Ascending aorta (tissue), 2 donors: ENCODE data around the gene GALNT14. TPM values are rescaled to one million over a fixed set of nuclear protein-coding genes. Genes with fewer than 3 reads are reported as not detected.

ENCODE experiments used
- DNase-seq, 2 donors: peaks; one replicate each; pipeline ENCODE4 v3.0.0-alpha.2; 2019; ENCODE audit warnings: low spot score in 2 of 2
- H3K27ac ChIP-seq, 2 donors: fragments of 200-600 bp; sonication (generic); one replicate each; pipeline ENCODE4 v1.5.1; 2016 to 2017; ENCODE audit warnings: mild to moderate bottlenecking in 1 of 2
- H3K27me3 ChIP-seq: fragments of 200-600 bp; sonication (generic); one replicate; pipeline ENCODE4 v1.5.1; 2017
- H3K36me3 ChIP-seq, 2 donors: fragments of 200-600 bp; sonication (generic); one replicate each; pipeline ENCODE4 v1.5.1; 2016
- H3K4me1 ChIP-seq, 2 donors: fragments of 200-600 bp; sonication (generic); one replicate each; pipeline ENCODE4 v1.5.1; 2016 to 2017; ENCODE audit warnings: mild to moderate bottlenecking in 1 of 2
- H3K4me3 ChIP-seq, 2 donors: fragments of 200-600 bp; sonication (generic); one replicate each; pipeline ENCODE4 v1.5.1; 2016 to 2017; ENCODE audit warnings: mild to moderate bottlenecking in 1 of 2
- H3K9me3 ChIP-seq, 2 donors: fragments of 200-600 bp; sonication (generic); one replicate each; pipeline ENCODE4 v1.5.1; 2016
- CTCF ChIP-seq, 3 experiments: fragments of 200-600 bp in 2 of 3; fragments of 450-650 bp in 1 of 3; sonication (generic) in 2 of 3; IDR thresholded peaks; one replicate each; pipeline ENCODE4 v1.5.1; 2016 to 2019; ENCODE audit warnings: antibody characterized with exemption in 3 of 3, mild to moderate bottlenecking in 1 of 3, moderate library complexity in 1 of 3
- intact Hi-C: fragments of 100-400 bp; cut with DNase I; formaldehyde crosslinking; loops from one replicate; pipeline ENCODE4 v1.15.1; 2023
- total RNA-seq: library from RNA; depleted of rRNA; stranded (reverse); fragments of >200 nt; gene quantifications from one replicate; pipeline ENCODE4 v1.1.0, GENCODE V29; 2016

GALNT14 gene
- total RNA-seq, 1 donor from 2014 or later, result not detected

DNA sequence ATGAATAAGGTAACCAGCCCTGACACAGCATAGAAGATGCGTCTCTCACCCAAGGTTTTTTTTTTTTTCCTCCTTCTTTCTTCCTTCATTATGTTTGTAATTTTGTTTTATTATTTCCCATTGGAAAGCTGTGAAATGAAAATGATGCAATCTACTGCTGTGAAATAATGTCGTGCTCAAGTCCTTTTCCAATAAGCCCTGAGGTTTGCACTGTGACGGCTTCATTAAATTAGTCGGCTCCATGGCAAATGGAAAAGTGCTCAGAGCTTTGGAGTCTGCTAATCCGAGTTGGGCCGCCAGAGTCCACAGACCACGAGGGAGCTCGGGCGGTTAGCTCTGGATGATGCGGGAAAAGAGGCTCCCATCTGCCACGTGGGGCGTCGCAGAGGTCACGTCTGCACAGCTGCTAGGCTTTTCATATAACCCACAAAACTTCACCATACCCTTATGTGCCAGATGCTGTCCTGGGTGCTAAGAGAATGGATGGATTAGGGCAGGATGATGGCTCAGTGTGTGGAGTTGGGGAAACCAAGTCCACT is 238.7 kb downstream of the GALNT14 start:
- no peak for TF ChIP-seq CTCF (IDR thresholded peaks at IDR 0.05)

DNA sequence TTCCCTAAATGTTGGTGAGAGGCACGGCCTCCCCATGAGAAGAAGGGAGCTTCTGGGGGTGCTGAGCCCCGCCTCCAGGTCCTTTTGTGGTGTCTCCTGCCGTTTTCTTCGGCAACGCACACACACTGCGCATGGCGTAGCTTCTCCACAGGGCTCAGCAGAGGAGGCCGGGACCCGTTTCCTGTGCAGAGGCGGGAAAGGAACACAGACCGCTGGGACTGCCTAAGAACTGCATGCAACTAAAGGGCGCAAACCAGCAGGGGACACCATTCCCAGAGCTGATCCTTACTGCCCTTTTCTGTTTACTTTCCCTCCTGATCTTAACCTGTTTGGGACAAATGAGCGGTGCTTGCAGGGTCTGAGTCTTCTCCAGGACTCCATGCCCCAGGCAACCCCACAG is 240.7 kb downstream of the GALNT14 start:
- H3K36me3 ChIP-seq, result no peaks in the 10 kb centered on the region
- no peaks in the 10 kb centered on the region for H3K9me3 ChIP-seq
- intact Hi-C loops, result no loop called here
- no peak overlapping the region for H3K27ac ChIP-seq
- no peak overlapping the region for H3K4me3 ChIP-seq
- H3K27me3 ChIP-seq, result no peaks in the 10 kb centered on the region
- H3K4me1 ChIP-seq, result no peaks in the 10 kb centered on the region
- no peak for DNase-seq
- TF ChIP-seq CTCF (IDR thresholded peaks at IDR 0.05), result no peak

More for the DNA sequence above, 238.7 kb downstream of the GALNT14 start:
- no peak overlapping the region for H3K27ac ChIP-seq
- intact Hi-C loops, result no loop called here
- H3K9me3 ChIP-seq, result no peaks in the 10 kb centered on the region
- no peaks in the 10 kb centered on the region for H3K36me3 ChIP-seq
- DNase-seq, result no peak
- no peak overlapping the region for H3K4me3 ChIP-seq
- H3K4me1 ChIP-seq, result no peaks in the 10 kb centered on the region
- H3K27me3 ChIP-seq, result no peaks in the 10 kb centered on the region

GRCh38 chr2:30894498-30895119 is 243.6 kb downstream of the GALNT14 start:
- Histone ChIP-seq H3K4me3 (no peak overlapping the region), H3K9me3 (no peaks in the 10 kb centered on the region), H3K4me1 (no peaks in the 10 kb centered on the region), H3K36me3 (no peaks in the 10 kb centered on the region), H3K27ac (no peak overlapping the region), H3K27me3 (no peaks in the 10 kb centered on the region)
- no peak for TF ChIP-seq CTCF (IDR thresholded peaks at IDR 0.05)
- intact Hi-C loops, result no loop called here
- DNase-seq, result no peak

DNA sequence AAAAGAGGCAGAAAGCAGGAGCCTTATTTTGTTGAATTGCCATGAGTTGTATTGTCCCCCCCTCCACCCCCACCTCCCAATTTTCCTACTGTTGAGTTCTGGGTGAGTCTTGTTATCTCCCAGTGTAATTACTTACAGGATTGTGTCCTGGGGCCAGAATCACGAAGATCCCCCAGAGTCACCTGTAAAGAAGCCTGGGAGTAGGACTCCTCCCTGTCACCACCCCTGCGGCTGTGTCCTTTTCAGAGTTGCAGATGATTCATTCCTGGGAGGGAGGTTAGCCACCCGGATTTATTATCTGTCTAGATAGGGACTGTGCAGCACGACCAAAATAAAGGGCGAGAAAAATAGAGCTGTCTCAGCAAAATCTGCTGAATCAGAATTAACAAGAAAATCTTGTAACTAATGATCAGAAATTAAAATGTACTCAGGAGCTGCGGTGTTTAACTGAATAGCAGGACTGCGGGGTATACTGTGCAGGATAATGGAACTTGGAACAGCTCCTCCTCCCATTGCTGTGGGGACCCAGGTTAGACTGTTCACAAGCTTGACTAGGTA is 249.3 kb downstream of the GALNT14 start:
- Histone ChIP-seq H3K27me3 (no peaks in the 10 kb centered on the region), H3K36me3 (no peaks in the 10 kb centered on the region), H3K4me1 (no peaks in the 10 kb centered on the region), H3K27ac (no peak overlapping the region), H3K9me3 (no peaks in the 10 kb centered on the region), H3K4me3 (no peak overlapping the region)
- intact Hi-C loops, result no loop called here
- TF ChIP-seq CTCF (IDR thresholded peaks at IDR 0.05), result no peak
- DNase-seq, result no peak

GRCh38 chr2:30886080-30886479 is 252.2 kb downstream of the GALNT14 start:
- no peak overlapping the region for H3K4me3 ChIP-seq
- no peak for DNase-seq
- H3K9me3 ChIP-seq, result no peaks in the 10 kb centered on the region
- TF ChIP-seq CTCF (IDR thresholded peaks at IDR 0.05), result no peak
- no peaks in the 10 kb centered on the region for H3K36me3 ChIP-seq
- no peaks in the 10 kb centered on the region for H3K4me1 ChIP-seq
- no peaks in the 10 kb centered on the region for H3K27me3 ChIP-seq
- H3K27ac ChIP-seq, result no peak overlapping the region
- intact Hi-C loops, result no loop called here
